A673 (cell line): ENCODE data around the gene XRCC4.

ENCODE experiments used
- EZH2 ChIP-seq: fragments of 200-600 bp; sonication (generic); IDR thresholded peaks from 2 replicates; pipeline ENCODE4 v1.6.1; 2017; ENCODE audit warnings: borderline replicate concordance, low read depth, mild to moderate bottlenecking, mixed read lengths, antibody characterized with exemption, low read length; ENCODE audit not compliant: poor library complexity, severe bottlenecking
- TF ChIP-seq, protein P1 (sequence below): fragments of 300-800, 200-600 bp; sonication (generic); conservative IDR thresholded peaks from 2 replicates; pipeline ENCODE4 v1.5.1; 2017; ENCODE audit warnings: low read depth, mild to moderate bottlenecking, antibody characterized with exemption, low read length, moderate library complexity, mixed read lengths

DNA sequence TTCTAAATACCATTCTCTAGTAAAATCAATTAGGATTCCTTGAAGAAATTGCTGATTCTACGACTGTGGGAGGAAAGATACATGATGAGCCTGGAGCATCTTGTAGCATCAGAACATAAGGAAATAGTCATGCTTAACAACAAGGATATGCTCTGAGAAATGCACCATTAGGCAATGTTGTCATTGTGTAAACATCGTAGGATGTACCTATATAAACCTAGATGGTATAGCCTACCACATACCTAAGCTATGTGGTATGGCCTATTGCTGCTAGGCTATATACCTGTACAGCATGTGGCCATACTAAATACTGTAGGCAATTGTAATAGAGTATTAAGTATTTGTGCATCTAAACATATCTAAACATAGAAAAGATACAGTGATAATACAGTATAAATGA is 316.8 kb downstream of the XRCC4 start:
- TF ChIP-seq, protein P1, sequence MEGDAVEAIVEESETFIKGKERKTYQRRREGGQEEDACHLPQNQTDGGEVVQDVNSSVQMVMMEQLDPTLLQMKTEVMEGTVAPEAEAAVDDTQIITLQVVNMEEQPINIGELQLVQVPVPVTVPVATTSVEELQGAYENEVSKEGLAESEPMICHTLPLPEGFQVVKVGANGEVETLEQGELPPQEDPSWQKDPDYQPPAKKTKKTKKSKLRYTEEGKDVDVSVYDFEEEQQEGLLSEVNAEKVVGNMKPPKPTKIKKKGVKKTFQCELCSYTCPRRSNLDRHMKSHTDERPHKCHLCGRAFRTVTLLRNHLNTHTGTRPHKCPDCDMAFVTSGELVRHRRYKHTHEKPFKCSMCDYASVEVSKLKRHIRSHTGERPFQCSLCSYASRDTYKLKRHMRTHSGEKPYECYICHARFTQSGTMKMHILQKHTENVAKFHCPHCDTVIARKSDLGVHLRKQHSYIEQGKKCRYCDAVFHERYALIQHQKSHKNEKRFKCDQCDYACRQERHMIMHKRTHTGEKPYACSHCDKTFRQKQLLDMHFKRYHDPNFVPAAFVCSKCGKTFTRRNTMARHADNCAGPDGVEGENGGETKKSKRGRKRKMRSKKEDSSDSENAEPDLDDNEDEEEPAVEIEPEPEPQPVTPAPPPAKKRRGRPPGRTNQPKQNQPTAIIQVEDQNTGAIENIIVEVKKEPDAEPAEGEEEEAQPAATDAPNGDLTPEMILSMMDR, result no peak
- no peak for TF ChIP-seq EZH2
